GM18868 (cell line): Measurements from ENCODE around the gene ATXN1L.
"Not testable (repeated sequence)": the region's sequence is repeated elsewhere in the genome, so short reads cannot be mapped to it uniquely, and the experiment has no call there.

Experiments used
- ATAC-seq: cut with Tn5 transposase; IDR thresholded peaks from one replicate; pipeline ENCODE4 v1.9.1; 2021; ENCODE audit warnings: mild to moderate bottlenecking, moderate library complexity; ENCODE audit not compliant: unreplicated experiment

Gene ATXN1L

GRCh38 chr16:71845639-71846430 is at the start of gene ATXN1L:
ATXN1L (plus strand) TSS chr16:71845976; CDS start chr16:71849741, 3,765 bp downstream.
- ATAC-seq: peak; percentile 67

GRCh38 chr16:71796501-71797097 is 49.2 kb upstream of the ATXN1L start:
- no peak for ATAC-seq

GRCh38 chr16:71803305-71803690 is 42.5 kb upstream of the ATXN1L start:
- ATAC-seq: no peak

GRCh38 chr16:71807905-71808592 is 37.7 kb upstream of the ATXN1L start:
- peak; percentile 38 for ATAC-seq

GRCh38 chr16:71808593-71809459 is 37.0 kb upstream of the ATXN1L start, which contains the start of gene AP1G1:
AP1G1 (minus strand) TSS chr16:71808834; CDS start chr16:71789479, 19,355 bp downstream.
- peak; percentile 85 for ATAC-seq

GRCh38 chr16:71810155-71810530 is 35.6 kb upstream of the ATXN1L start:
- not testable (repeated sequence) for ATAC-seq

- ATAC-seq: no peak
Observed at GRCh38 chr16:71811261-71811803, 34.4 kb upstream of the ATXN1L start.

- peak; percentile 7 for ATAC-seq
Observed at GRCh38 chr16:71817155-71817500, 28.6 kb upstream of the ATXN1L start.

- no peak for ATAC-seq
Observed at GRCh38 chr16:71826533-71827017, 19.2 kb upstream of the ATXN1L start.

- no peak for ATAC-seq
Observed at GRCh38 chr16:71830359-71830758, 15.4 kb upstream of the ATXN1L start.

GRCh38 chr16:71831698-71832097 is 14.1 kb upstream of the ATXN1L start:
- ATAC-seq: not testable (repeated sequence)

- not testable (repeated sequence) for ATAC-seq
Observed at GRCh38 chr16:71832112-71832511, 13.7 kb upstream of the ATXN1L start.

- ATAC-seq: no peak
Observed at GRCh38 chr16:71834291-71834690, 11.5 kb upstream of the ATXN1L start.

GRCh38 chr16:71837150-71837549 is 8.6 kb upstream of the ATXN1L start:
- ATAC-seq: no peak

GRCh38 chr16:71840052-71840451 is 5.7 kb upstream of the ATXN1L start:
- ATAC-seq: no peak

- no peak for ATAC-seq
Observed at GRCh38 chr16:71843572-71843971, 2.2 kb upstream of the ATXN1L start.

GRCh38 chr16:71846431-71846830 is 655 bp downstream of the ATXN1L start:
- no peak for ATAC-seq

- ATAC-seq: no peak
Observed at GRCh38 chr16:71847096-71847495, 1.3 kb downstream of the ATXN1L start.

- no peak for ATAC-seq
Observed at GRCh38 chr16:71848622-71849021, 2.8 kb downstream of the ATXN1L start.

GRCh38 chr16:71851746-71852145 is 6.0 kb downstream of the ATXN1L start:
- no peak for ATAC-seq
